Colonic mucosa (tissue), 4 donors: ENCODE results near the gene ACOD1. TPM values are rescaled to one million over a fixed set of nuclear protein-coding genes. Genes with fewer than 3 reads are reported as not detected.

Source experiments
- DNase-seq: peaks from one replicate; pipeline ENCODE4 v3.0.0-alpha.2; 2020
- H3K27ac ChIP-seq: fragments of 200-600 bp; one replicate; pipeline ENCODE4 v1.8.0; 2021
- H3K27me3 ChIP-seq: fragments of 200-600 bp; one replicate; pipeline ENCODE4 v1.8.0; 2021
- H3K36me3 ChIP-seq: fragments of 200-600 bp; one replicate; pipeline ENCODE4 v1.8.0; 2021
- H3K4me1 ChIP-seq: fragments of 200-600 bp; one replicate; pipeline ENCODE4 v1.8.0; 2021; ENCODE audit warnings: mild to moderate bottlenecking
- H3K4me3 ChIP-seq: fragments of 200-600 bp; one replicate; pipeline ENCODE4 v1.8.0; 2021
- H3K9ac ChIP-seq, 2 donors: one replicate each; pipeline ENCODE4 v1.7.0; 2013; ENCODE audit warnings: control low read depth in 2 of 2, low read depth in 2 of 2, low read length in 2 of 2
- H3K9me3 ChIP-seq: fragments of 200-600 bp; one replicate; pipeline ENCODE4 v1.8.0; 2021
- intact Hi-C: fragments of 100-400 bp; cut with DNase I; formaldehyde crosslinking; loops from one replicate; pipeline ENCODE4 v1.14.1; 2022
- total RNA-seq, 2 donors: library from RNA; stranded (reverse); fragmentation: NEBNext Ultra II Directional in 1 of 2; extraction: Animal tissue kit (Norgen Biotek cat#: 25700) in 1 of 2; gene quantifications; one replicate each; pipeline ENCODE4 v1.2.1, GENCODE V29; 2021
- TF ChIP-seq, protein P1 (sequence below): fragments of 200-600 bp; IDR thresholded peaks from one replicate; pipeline ENCODE4 v1.8.0; 2022; ENCODE audit warnings: antibody characterized with exemption, mild to moderate bottlenecking
- donor health status: healthy.
- donor health status: DM: no; HTN: no; CAD: no.
- donor health status: DM: no; HTN: no; CAD: no.

Gene ACOD1
- total RNA-seq, 2 donors from 2014 or later = not detected

DNA sequence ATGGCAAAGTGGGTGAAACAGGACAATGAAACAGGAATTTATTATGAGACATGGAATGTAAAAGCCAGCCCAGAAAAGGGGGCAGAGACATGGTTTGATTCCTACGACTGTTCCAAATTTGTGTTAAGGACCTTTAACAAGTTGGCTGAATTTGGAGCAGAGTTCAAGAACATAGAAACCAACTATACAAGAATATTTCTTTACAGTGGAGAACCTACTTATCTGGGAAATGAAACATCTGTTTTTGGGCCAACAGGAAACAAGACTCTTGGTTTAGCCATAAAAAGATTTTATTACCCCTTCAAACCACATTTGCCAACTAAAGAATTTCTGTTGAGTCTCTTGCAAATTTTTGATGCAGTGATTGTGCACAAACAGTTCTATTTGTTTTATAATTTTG, 52.2 kb downstream of the ACOD1 start:
- H3K36me3 ChIP-seq = no peaks in the 10 kb centered on the region
- H3K4me1 ChIP-seq = no peaks in the 10 kb centered on the region
- intact Hi-C loops = no loop called here
- no peak overlapping the region for H3K27ac ChIP-seq
- H3K4me3 ChIP-seq = no peak overlapping the region
- no peaks in the 10 kb centered on the region for H3K27me3 ChIP-seq
- H3K9ac ChIP-seq = no peak overlapping the region
- no peaks in the 10 kb centered on the region for H3K9me3 ChIP-seq
- no peak for DNase-seq
- TF ChIP-seq, protein P1, sequence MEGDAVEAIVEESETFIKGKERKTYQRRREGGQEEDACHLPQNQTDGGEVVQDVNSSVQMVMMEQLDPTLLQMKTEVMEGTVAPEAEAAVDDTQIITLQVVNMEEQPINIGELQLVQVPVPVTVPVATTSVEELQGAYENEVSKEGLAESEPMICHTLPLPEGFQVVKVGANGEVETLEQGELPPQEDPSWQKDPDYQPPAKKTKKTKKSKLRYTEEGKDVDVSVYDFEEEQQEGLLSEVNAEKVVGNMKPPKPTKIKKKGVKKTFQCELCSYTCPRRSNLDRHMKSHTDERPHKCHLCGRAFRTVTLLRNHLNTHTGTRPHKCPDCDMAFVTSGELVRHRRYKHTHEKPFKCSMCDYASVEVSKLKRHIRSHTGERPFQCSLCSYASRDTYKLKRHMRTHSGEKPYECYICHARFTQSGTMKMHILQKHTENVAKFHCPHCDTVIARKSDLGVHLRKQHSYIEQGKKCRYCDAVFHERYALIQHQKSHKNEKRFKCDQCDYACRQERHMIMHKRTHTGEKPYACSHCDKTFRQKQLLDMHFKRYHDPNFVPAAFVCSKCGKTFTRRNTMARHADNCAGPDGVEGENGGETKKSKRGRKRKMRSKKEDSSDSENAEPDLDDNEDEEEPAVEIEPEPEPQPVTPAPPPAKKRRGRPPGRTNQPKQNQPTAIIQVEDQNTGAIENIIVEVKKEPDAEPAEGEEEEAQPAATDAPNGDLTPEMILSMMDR = no peak

DNA sequence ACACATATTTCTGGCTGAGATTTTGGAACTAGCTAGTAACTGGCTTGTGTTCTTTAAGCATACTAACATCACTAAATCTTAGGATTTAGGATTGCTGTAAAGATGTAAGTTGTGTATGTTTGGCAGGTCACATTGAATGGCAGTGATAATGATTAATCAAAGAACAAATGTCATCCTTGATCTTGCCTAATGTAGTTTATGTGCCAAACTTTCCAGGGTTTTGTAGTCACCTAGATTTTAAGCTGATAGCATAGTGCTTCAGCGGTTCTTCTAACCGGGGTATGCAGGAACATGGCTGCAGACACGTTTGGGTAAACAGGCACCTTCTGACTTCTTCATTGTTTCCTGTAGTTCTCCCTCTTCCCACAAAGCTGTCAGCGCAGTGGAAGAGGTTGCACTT, 53.2 kb downstream of the ACOD1 start:
- H3K36me3 ChIP-seq = no peaks in the 10 kb centered on the region
- TF ChIP-seq, protein P1 = no peak
- H3K27me3 ChIP-seq = no peaks in the 10 kb centered on the region
- no peak overlapping the region for H3K27ac ChIP-seq
- no peaks in the 10 kb centered on the region for H3K4me1 ChIP-seq
- intact Hi-C loops = no loop called here
- no peak overlapping the region for H3K9ac ChIP-seq
- no peaks in the 10 kb centered on the region for H3K9me3 ChIP-seq
- DNase-seq = no peak
- no peak overlapping the region for H3K4me3 ChIP-seq

DNA sequence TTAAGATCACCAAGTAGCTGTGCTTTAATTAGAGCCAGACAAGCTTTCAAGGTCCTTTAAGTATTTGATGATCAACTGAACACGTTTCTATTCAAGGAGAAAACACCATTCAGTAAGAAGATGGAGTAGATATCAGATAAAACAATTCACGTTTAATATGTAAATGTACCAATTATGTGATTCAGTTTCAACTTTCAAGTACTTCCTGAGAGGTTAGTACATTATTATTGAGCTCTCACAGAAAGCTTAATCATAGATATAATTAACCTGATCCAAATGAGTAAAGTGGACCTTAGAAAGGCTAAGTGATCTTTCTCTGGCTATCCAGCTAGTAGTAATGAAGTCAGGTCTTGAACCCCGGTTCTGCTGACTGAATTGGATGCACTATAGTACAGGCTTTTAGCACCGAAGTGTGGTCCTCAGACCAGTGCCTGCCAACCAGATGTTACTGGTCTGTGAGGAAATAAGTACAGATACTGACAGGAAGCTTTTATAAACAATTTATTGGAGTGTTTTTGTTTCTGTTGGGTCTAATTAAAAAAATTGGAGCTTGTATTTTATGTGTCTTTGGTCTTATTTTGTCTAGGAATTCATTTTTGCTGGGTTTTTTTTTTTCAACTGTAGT, 53.8 kb downstream of the ACOD1 start:
- Histone ChIP-seq H3K27ac (no peak overlapping the region), H3K4me1 (no peaks in the 10 kb centered on the region)
- intact Hi-C loops = no loop called here

DNA sequence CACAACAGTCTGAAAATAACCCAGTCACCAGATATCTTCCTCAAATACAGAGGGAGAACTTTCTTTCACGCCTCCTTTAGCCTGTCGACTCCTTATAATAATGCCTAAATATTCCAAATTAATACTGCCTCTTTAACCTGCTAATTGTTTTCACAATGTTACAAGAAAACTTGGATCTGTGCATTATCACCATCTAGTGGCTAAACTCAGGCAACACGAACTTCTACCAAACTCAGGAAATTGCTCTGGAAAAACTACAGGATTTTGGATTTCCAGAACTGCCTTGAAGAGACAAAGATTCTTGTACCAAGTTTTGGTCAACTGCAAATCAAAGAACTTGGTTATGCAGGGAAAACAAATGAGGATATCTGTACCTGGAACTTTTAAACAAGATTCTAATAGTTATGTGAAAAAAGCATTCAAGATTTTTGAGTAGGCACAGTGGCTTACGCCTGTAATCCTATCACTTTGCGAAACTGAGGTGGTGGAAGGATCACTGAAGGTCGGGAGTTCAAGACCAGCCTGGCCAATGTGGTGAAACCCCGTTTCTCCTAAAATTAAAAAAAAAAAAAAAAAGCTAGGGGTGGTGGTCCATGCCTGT, 54.4 kb downstream of the ACOD1 start:
- no peaks in the 10 kb centered on the region for H3K9me3 ChIP-seq
- DNase-seq = no peak
- H3K27me3 ChIP-seq = no peaks in the 10 kb centered on the region
- no peaks in the 10 kb centered on the region for H3K4me1 ChIP-seq
- intact Hi-C loops = no loop called here
- H3K27ac ChIP-seq = no peak overlapping the region
- H3K4me3 ChIP-seq = no peak overlapping the region
- TF ChIP-seq, protein P1 = peak; percentile 45
- no peak overlapping the region for H3K9ac ChIP-seq
- no peaks in the 10 kb centered on the region for H3K36me3 ChIP-seq

More for the DNA sequence above, 53.8 kb downstream of the ACOD1 start:
- DNase-seq = no peak
- H3K4me3 ChIP-seq = no peak overlapping the region
- no peak overlapping the region for H3K9ac ChIP-seq
- no peaks in the 10 kb centered on the region for H3K27me3 ChIP-seq
- no peaks in the 10 kb centered on the region for H3K36me3 ChIP-seq
- TF ChIP-seq, protein P1 = no peak
- no peaks in the 10 kb centered on the region for H3K9me3 ChIP-seq

Other genes starting within 250 kb of the ACOD1 start
- gene KCTD12, start 62.1 kb upstream of the ACOD1 start, total RNA-seq = 10 to 100 TPM; 30.3 to 58.4 TPM
- 10 to 100 TPM; 21.8 to 26.5 TPM for gene CLN5, start 43.6 kb downstream of the ACOD1 start, total RNA-seq
- 10 to 100 TPM; 27.9 to 52.9 TPM for gene FBXL3, start 78.6 kb downstream of the ACOD1 start, total RNA-seq